ENCODE results near the gene NDUFS7.
"Not testable (repeated sequence)": the region's sequence is repeated elsewhere in the genome, so short reads cannot be mapped to it uniquely, and the experiment has no call there.

NDUFS7 gene

DNA sequence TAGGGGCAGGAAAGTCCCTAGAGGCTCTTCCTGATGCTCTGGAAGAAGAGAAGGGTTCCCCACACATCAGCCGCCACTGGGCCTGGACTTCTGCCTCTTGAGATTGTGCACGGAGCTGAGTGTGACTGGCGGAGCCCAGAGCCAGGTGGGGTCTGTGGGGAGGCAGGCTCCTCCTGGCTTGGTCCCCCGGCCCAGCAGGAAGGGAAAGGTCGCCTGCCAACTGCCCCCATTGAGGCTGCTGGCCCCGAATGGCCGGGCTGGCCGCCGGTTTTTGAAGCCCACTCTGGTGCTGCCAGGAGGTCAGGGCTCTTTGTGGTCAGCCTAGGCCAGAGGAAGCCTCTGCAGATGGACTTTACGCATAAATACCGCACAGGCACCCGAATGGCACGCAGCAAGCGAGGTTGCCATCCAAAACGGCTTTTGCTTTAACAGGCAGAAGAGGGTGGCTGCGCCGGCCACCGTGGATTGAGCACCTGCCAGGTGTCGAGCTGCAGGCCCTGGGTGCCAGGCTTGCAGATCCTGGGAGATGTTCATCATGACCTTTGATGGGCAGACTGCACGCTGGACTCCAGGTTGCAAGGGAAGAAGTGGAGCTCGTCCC is 28.7 kb downstream of the NDUFS7 start:
- ATAC-seq = no peak
- H3K27me3 Mint-ChIP-seq = no peaks in the 10 kb centered on the region
- no peaks in the 10 kb centered on the region for H3K9me3 Mint-ChIP-seq
- H3K4me1 Mint-ChIP-seq = peaks cover 74% of the 10 kb centered on the region
- H3K36me3 Mint-ChIP-seq = peaks cover 33% of the 10 kb centered on the region
- peak overlapping the region; percentile 51 for H3K27ac Mint-ChIP-seq
- no peak overlapping the region for H3K4me3 Mint-ChIP-seq

DNA sequence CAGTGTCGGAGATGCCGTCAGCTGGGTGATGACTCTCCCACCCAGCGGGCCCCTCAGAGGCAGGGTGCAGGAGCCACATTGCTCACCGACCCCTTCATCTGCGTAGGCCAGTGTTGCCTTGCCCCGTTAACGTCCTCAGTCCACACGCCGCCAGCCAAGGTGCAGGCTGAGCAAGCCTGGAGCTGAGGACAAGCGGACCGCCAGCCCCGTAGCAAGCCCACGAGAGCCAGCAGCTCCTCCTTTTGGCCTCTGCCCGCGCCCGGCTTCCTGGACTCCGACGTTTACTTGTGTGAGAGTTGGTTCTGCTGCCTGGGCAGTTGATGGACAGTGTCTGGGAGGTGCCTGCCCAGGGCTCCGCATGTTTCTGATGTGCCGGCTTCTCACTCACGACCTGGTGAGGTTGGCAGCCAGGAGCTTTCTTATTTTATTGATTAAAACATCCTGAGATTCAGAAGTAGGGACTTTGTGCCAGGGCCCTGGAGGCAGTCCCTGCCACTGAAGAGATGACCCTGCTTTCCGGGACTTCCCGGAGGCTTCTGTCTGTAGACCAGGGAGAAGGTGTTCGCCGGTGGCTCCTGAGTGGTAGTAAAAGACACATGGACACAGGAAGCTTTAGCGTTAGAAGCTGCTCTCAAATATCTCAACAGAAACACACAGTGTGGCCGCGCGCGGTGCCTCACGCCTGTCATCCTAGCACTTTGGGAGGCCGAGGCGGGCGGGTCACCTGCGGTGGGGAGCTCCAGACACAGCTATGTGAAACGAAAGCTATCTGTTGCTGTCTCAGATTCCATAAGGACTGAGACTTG is 29.5 kb downstream of the NDUFS7 start:
- Mint-ChIP-seq H3K36me3 (peaks cover 37% of the 10 kb centered on the region), H3K9me3 (no peaks in the 10 kb centered on the region), H3K27me3 (no peaks in the 10 kb centered on the region), H3K4me3 (no peak overlapping the region), H3K27ac (no peak overlapping the region), H3K4me1 (peaks cover 78% of the 10 kb centered on the region)
- no peak for ATAC-seq

DNA sequence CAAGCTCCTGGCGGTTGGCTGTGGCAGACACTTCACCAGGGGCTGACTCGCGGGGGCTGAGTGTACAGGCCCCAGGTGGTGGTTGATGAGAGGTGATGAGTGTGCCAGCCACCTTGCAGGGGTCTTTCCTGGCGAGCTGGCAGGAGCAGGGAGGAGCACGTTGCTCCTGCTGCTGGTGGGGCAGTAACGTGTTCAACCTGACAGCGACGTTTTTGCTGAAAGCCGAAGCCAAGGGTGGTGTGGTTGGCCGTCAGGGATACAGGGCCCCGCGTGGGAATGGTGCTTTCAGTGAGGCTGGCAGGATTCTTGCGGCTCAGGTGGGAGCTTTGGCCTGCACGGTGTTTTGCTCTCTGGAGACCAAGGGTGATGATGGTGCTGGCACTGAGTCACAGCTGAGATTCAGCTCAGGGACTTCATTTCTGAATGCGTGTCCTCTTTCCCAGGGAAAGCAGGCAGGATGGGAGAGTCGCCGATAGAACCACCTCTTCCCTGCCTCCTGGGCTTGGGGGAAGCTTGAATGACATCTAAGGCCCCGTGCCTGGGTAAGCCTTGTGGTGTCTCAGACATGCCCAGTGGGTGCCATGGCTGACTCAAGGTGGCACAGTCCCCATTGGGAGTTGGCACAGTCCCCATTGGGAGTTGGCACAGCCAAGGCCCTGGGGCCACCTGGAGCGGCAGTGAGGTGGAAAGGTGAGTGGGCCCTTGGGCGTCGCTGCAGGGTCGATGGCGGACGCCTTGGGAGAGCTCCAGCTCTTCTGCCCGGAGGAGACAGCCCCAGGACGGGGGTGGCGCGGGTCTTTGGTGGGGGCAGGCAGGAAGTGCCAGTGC is 32.5 kb downstream of the NDUFS7 start:
- peaks cover 58% of the 10 kb centered on the region for H3K4me1 Mint-ChIP-seq
- H3K27ac Mint-ChIP-seq = no peak overlapping the region

DNA sequence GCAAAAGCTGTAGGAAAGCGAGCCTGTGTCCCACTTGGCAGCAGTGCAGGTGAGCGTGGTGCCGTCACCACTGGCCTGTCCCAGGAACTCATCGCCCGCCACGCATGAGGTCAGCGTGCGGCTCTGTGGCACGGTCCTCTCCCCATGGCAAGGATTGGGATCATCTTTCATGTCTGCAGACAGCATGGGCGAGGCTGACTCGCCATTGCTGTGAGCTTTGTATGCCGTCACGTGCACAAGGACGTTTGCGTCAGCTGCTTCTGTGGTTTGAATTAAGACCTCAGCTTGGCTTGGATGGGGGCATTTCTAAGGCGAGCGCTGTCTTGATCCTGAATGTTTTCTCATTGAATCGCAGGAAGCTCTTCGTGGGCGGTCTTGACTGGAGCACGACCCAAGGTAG is 33.4 kb downstream of the NDUFS7 start:
- ATAC-seq = no peak
- Mint-ChIP-seq H3K36me3 (peaks cover 35% of the 10 kb centered on the region), H3K27me3 (no peaks in the 10 kb centered on the region), H3K27ac (no peak overlapping the region), H3K4me1 (peaks cover 49% of the 10 kb centered on the region), H3K9me3 (no peaks in the 10 kb centered on the region), H3K4me3 (no peak overlapping the region)

More for the DNA sequence above, 32.5 kb downstream of the NDUFS7 start:
- ATAC-seq = no peak
- no peak overlapping the region for H3K4me3 Mint-ChIP-seq
- H3K36me3 Mint-ChIP-seq = peaks cover 34% of the 10 kb centered on the region
- H3K9me3 Mint-ChIP-seq = no peaks in the 10 kb centered on the region
- no peaks in the 10 kb centered on the region for H3K27me3 Mint-ChIP-seq

DNA sequence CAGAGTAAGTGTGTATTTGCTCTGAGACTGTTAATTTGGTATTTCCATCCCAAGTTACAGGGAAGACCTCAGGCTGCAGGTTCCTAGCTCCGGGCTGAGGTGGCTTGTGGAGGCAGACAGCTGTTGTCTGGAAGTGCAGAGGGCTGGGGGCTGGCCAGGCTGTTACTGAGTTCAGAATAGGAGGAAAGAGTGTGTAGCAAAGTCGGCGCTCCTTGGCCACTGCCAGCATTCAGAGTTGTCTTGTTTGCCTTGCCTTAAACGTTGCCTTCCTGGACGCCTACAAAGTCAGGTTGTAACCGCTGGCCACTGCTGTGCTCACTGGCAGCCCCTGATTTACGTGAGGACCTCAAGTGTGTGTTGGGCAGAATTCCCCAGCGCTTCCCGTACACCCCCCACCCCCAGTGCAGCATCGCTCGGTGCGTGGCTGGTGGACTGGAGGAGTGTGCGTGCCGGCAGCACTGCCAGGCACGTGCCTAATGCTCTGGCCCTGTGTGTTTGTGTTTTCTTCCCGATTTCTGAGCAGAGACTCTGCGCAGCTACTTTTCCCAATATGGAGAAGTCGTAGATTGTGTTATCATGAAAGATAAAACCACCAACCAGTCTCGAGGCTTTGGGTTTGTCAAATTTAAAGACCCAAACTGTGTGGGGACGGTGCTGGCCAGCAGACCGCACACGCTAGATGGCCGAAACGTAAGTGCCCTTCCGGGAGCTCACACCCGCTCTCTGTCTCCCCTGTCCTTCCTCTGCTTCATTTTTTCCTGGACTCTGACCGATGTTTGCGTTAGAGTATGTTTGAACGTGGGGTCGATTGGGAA is 34.2 kb downstream of the NDUFS7 start:
- H3K4me1 Mint-ChIP-seq = peaks cover 52% of the 10 kb centered on the region
- H3K36me3 Mint-ChIP-seq = peaks cover 42% of the 10 kb centered on the region
- H3K9me3 Mint-ChIP-seq = no peaks in the 10 kb centered on the region

DNA sequence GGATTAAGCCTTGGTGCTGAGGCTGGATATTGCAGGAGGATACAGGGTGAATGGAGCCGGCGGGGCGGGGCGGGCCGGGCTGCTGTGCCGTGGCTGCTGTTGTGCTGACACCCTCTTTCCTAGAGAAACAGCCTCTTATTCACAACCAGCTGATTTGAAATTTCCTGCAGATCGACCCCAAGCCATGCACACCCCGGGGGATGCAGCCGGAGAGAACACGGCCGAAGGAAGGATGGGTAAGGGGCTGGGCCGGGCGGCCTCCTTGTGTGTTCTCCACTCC is 34.7 kb downstream of the NDUFS7 start:
- Mint-ChIP-seq H3K27ac (no peak overlapping the region), H3K9me3 (no peaks in the 10 kb centered on the region), H3K27me3 (no peaks in the 10 kb centered on the region), H3K4me1 (peaks cover 52% of the 10 kb centered on the region), H3K36me3 (peaks cover 42% of the 10 kb centered on the region), H3K4me3 (no peak overlapping the region)
- ATAC-seq = no peak

More for the DNA sequence above, 34.2 kb downstream of the NDUFS7 start:
- no peak for ATAC-seq
- H3K4me3 Mint-ChIP-seq = no peak overlapping the region
- H3K27me3 Mint-ChIP-seq = no peaks in the 10 kb centered on the region
- no peak overlapping the region for H3K27ac Mint-ChIP-seq

DNA sequence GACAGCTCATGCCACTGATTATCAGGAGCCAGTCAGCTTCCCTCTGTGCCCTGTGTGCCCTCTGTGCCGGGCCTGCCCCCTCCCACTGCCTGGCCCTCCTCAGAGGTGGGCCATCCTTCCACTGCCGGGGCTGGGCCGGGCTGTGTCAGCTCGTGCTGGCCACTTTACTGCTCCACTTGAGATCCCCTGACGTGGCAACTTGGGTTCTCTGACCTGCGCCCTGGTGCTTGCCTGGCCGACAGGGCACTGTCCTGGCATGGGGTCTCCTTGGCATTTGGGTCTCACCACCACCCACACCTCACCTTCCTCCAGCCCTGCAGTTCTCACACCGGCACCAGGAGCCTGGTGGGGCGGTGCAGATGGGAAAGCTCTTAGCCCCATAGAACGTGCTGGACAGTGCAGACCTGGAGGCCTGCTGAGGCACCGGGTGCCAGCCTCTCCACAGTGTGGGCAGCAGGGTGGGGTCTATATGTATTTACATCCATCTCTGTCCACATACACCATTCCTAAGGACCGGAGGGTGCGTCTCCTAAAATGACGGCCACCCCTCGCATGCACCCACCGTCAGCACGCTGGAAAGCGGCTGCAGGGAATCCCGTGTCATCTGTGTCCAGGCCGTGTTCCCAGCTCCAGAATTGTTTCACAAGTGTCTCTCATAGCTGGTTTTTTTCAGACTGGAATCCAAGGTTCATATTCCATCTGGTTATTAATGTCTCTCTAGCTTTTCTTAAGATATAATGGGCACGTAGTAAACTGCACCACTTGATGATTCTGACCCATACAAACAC is 35.4 kb downstream of the NDUFS7 start:
- Mint-ChIP-seq H3K4me1 (peaks cover 50% of the 10 kb centered on the region), H3K9me3 (no peaks in the 10 kb centered on the region), H3K36me3 (peaks cover 46% of the 10 kb centered on the region), H3K4me3 (no peak overlapping the region), H3K27ac (no peak overlapping the region), H3K27me3 (no peaks in the 10 kb centered on the region)
- no peak for ATAC-seq

DNA sequence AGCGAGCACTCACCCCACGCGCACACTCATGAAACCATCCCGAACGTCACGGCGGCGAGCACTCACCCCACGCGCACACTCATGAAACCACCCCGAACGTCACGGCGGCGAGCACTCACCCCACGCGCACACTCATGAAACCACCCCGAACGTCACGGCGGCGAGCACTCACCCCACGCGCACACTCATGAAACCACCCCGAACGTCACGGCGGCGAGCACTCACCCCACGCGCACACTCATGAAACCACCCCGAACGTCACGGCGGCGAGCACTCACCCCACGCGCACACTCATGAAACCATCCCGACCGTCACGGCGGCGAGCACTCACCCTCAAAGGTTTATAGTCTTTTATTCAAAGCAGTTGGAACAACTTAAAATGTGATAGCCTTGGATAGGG is 36.4 kb downstream of the NDUFS7 start:
- H3K4me1 Mint-ChIP-seq = peaks cover 51% of the 10 kb centered on the region
- H3K9me3 Mint-ChIP-seq, H3K27ac Mint-ChIP-seq, ATAC-seq, H3K4me3 Mint-ChIP-seq, H3K27me3 Mint-ChIP-seq: not testable (repeated sequence)
- peaks cover 56% of the 10 kb centered on the region for H3K36me3 Mint-ChIP-seq

DNA sequence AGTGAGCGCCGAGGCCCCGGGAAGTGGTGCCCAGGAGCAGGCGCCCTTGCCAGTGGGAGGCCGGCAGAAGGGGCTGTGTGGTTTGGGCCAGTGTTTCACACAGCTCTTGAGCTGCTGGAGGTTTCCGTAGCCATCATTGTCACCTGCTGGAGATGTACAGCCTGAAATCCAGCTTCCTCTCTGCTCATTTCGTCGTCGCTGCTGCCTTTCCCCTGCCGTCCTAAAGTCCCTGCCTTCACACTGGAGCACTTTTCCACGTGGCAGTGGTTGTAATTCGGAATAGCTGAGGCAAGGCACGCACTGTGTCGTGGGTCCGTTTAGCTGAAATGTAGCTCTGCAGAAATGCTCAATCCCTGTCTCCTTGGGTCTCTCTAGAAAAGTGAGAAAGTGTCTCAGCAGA is 36.9 kb downstream of the NDUFS7 start:
- Mint-ChIP-seq H3K9me3 (no peaks in the 10 kb centered on the region), H3K36me3 (peaks cover 61% of the 10 kb centered on the region), H3K27me3 (no peaks in the 10 kb centered on the region), H3K4me3 (no peak overlapping the region), H3K27ac (no peak overlapping the region), H3K4me1 (peaks cover 46% of the 10 kb centered on the region)
- no peak for ATAC-seq

DNA sequence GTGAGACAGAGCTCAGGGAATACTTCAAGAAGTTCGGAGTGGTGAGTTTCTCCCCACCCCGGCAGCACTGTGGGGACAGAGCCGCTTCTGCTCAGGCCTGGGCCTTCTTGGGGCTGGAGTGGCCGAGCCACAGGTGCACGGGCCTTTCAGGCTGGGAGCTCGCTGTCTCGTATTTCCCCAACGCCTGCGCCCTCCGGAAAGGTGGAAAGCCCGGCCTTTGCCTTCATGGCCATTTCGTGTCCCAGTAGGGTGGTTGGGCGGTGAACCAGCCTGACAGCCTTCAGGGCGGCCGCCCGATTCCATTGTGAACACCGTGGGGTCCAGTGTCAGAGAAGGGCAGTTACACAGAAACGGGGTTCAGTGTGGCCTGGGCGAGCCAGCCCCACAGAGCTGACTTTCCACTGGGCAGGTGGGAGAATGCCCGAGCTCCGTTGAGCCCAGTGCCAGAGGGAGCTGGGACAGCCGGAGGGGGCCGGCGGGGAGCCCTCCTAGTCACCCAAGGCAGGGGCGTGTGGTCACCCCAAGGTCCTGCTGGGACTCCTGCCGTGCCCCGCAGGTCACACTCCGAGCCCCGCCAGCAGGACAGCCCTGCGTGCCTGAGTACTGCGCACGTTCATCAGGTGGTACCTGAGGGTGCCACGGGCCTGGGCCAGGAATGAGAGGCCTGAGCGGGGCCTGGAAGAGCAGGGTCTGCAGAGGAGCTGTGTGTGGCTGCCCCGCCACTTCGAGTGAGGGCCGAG is 37.7 kb downstream of the NDUFS7 start:
- no peak overlapping the region for H3K4me3 Mint-ChIP-seq
- no peak overlapping the region for H3K27ac Mint-ChIP-seq
- no peaks in the 10 kb centered on the region for H3K9me3 Mint-ChIP-seq
- H3K27me3 Mint-ChIP-seq = no peaks in the 10 kb centered on the region
- no peak for ATAC-seq
- H3K4me1 Mint-ChIP-seq = peaks cover 38% of the 10 kb centered on the region
- H3K36me3 Mint-ChIP-seq = peaks cover 64% of the 10 kb centered on the region

DNA sequence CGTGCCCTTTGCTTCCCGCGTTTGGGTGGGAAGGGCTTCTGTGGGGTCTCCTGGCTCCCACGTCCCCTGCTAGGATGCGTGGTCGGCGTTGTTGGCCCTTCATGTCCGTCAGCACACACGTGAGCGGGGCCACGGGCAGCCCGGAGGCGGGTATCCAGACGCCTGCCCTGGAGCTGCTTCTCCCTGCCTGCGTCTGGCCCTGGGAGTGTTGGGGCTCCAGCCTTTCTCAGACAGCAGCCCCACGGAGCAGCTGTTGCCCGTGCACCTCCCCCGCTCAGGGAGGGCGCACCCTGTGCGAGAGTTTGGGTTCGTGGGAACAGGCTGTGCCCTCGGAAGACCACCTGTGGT is 38.2 kb downstream of the NDUFS7 start:
- H3K27me3 Mint-ChIP-seq = no peaks in the 10 kb centered on the region
- H3K4me3 Mint-ChIP-seq = no peak overlapping the region
- no peak overlapping the region for H3K27ac Mint-ChIP-seq
- no peaks in the 10 kb centered on the region for H3K9me3 Mint-ChIP-seq
- peaks cover 34% of the 10 kb centered on the region for H3K4me1 Mint-ChIP-seq
- no peak for ATAC-seq
- H3K36me3 Mint-ChIP-seq = peaks cover 66% of the 10 kb centered on the region

DNA sequence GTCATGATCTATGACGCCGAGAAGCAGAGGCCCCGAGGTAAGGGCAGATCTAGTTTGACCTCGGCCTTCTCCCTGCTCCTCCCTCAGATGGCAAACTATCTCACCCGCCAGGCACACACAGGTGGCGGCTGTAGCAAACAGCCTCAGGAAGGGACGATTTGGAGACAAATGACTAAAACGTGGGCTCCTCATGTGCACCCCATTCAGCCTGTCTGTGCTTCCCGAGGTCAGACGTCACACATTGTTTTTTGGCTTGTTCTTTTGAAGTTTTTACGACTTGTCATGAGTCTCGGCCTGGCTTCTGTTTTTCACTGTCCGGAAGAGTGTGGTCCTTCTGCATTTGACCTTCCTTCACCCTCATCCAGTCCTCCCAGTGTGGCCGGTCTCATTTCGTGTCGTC is 38.7 kb downstream of the NDUFS7 start:
- Mint-ChIP-seq H3K9me3 (no peaks in the 10 kb centered on the region), H3K36me3 (peaks cover 70% of the 10 kb centered on the region), H3K27ac (no peak overlapping the region), H3K27me3 (no peaks in the 10 kb centered on the region), H3K4me3 (no peak overlapping the region), H3K4me1 (peaks cover 30% of the 10 kb centered on the region)
- ATAC-seq = no peak

DNA sequence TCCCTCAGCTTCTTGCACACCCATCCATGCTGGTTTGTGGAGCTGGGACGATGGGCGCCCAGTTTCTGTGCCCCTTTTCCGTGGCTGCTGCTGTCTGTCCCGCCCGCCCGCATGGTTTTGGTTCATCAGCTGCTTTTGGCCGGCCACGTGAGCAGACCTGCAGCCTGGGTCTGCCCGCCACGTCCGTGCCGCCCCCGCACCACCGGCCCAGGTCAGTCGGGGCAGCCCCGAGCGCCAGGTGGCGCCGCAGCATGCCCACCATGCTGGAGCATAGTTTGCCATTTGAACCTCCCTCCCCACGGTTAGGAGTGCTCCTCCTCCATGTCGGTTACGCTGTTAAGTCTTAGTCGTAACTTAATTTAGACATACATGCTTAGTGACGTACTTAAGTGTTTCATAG is 39.2 kb downstream of the NDUFS7 start:
- Mint-ChIP-seq H3K27me3 (no peaks in the 10 kb centered on the region), H3K9me3 (no peaks in the 10 kb centered on the region), H3K4me3 (no peak overlapping the region), H3K27ac (no peak overlapping the region), H3K4me1 (peaks cover 25% of the 10 kb centered on the region), H3K36me3 (peaks cover 65% of the 10 kb centered on the region)
- ATAC-seq = no peak
